ENCODE data around the gene PPIF. TPM values are rescaled to one million over a fixed set of nuclear protein-coding genes. Genes with fewer than 3 reads are reported as not detected.

Gene PPIF
- 214 TPM for polyA plus RNA-seq (2012; ENCODE audit: insufficient read length, low read depth)

DNA sequence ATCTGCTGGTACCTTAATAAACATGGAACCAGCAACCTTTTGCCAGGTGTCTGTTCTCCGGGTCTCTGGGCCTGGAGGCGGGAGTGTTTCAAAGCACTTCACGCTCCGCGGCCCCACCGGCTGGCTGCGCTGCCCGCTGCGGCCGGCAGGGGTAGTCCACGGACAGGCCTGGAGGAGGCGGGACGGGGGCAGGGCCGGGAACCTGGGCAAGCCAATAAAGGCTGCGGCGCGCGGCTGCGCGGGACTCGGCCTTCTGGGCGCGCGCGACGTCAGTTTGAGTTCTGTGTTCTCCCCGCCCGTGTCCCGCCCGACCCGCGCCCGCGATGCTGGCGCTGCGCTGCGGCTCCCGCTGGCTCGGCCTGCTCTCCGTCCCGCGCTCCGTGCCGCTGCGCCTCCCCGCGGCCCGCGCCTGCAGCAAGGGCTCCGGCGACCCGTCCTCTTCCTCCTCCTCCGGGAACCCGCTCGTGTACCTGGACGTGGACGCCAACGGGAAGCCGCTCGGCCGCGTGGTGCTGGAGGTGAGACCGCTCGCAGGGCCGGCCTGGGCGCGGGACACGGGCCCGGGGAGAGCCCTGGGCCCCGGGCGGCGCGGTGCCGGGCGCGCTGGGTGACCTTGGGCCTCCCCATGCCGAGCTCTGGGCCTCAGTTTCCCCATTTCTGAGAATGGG, at the start of gene PPIF:
PPIF (plus strand) TSS at position 244 of the 668 bp plus-strand sequence; CDS start at position 324, 80 bp downstream.
- peak; percentile 80 for TF ChIP-seq TAF1 (IDR thresholded peaks at IDR 0.05; ENCODE audit: borderline replicate concordance, insufficient read depth, low read length)
- peak; percentile 80 for TF ChIP-seq POLR2AphosphoS5 (IDR thresholded peaks at IDR 0.05; ENCODE audit: low read depth, low read length)
- no peak for TF ChIP-seq SIN3A (IDR thresholded peaks at IDR 0.05; ENCODE audit: borderline replicate concordance, insufficient read depth, low read length)
- 0 out of 4 replicates have a peak, but pooled peaks of 1 of the 2 experiments have one; percentile 6 for TF ChIP-seq REST (IDR thresholded peaks at IDR 0.05; ENCODE audit: insufficient read depth in 1 of 2, low read depth in 2 of 2, low read length in 2 of 2)
- TF ChIP-seq FOXP2 (optimal IDR thresholded peaks at IDR 0.05; ENCODE audit: borderline replicate concordance, extremely low read depth, extremely low read length, insufficient read depth), result no peak

DNA sequence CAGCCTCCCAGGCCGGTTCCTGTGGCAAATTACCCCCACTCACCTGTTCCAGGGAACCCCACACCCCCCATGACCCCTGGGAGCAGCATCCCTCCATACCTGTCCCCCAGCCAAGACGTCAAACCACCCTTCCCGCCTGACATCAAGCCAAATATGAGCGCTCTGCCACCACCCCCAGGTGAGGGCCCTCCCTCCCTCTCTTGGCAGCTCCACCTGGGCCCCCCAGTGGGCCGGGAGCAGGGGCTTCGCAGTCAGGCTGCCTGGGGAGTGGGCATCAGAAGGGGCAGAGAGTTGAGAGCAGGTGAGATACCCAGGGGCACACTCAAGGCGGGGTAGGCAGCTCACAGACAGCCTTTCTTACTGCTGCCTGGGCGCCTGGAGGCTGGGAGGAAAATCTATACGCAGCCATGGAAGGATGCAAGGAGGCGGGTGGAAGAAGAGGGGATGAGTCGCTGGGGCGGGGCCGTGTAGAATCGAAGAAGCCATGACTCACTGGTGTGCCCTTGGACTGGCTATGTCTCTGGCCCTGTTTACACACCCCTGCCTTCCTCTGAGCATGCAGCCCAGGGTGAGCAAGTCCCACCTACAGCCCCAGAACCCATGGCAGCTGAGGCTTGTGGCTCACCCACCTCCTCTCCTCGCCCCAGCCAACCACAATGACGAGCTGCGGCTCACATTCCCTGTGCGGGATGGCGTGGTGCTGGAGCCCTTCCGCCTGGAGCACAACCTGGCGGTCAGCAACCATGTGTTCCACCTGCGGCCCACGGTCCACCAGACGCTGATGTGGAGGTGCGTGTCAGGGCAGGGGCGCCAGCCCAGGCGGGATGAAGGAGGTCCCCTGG, 48.6 kb upstream of the PPIF start:
- TF ChIP-seq SIN3A (IDR thresholded peaks at IDR 0.05; ENCODE audit: borderline replicate concordance, insufficient read depth, low read length) (no peak), REST (IDR thresholded peaks at IDR 0.05; ENCODE audit: insufficient read depth in 1 of 2, low read depth in 2 of 2, low read length in 2 of 2) (no peak), FOXP2 (optimal IDR thresholded peaks at IDR 0.05; ENCODE audit: borderline replicate concordance, extremely low read depth, extremely low read length, insufficient read depth) (peak; percentile 53), TAF1 (IDR thresholded peaks at IDR 0.05; ENCODE audit: borderline replicate concordance, insufficient read depth, low read length) (no peak), POLR2AphosphoS5 (IDR thresholded peaks at IDR 0.05; ENCODE audit: low read depth, low read length) (no peak)

DNA sequence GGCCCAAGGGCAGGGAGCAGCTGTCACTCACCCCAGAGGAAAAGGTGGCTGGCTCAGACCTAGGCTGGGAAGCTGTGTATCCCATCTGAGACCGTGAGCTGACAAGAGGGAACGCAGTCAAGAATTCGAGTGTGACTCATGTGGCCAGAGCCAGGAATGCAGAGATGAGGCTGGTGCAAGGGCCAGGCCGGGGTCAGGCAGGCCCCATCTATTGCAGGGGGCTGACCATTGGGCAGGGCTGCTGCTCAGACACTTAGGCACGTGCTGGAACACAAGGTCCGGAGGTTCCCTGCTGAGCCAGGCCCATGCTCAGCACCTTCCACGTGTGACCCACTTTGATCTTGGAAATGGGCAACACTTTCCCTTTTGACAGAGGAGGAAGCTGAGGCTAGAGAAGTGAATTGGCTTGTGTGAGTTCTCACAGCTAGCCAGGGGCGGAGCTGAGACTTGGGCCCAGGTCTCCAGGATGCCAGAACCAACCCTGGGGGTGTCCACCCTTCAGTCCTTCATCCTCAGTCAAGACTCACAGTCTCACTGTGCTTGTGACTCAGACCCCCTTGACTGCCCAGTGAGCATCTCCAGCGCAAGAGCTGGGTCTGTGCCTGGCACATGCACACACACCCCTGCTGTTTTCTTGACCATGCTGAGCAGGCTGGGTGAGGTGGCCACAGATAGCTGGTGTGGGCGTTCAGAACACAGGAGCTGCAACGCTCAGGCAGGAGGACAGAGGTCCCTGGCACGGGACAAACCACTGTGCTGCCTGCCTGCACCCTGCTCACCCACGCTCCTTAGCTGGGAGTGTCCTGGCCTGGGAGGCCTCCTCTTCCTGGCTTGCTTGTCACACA, 47.6 kb upstream of the PPIF start:
- no peak for TF ChIP-seq TAF1 (IDR thresholded peaks at IDR 0.05; ENCODE audit: borderline replicate concordance, insufficient read depth, low read length)

DNA sequence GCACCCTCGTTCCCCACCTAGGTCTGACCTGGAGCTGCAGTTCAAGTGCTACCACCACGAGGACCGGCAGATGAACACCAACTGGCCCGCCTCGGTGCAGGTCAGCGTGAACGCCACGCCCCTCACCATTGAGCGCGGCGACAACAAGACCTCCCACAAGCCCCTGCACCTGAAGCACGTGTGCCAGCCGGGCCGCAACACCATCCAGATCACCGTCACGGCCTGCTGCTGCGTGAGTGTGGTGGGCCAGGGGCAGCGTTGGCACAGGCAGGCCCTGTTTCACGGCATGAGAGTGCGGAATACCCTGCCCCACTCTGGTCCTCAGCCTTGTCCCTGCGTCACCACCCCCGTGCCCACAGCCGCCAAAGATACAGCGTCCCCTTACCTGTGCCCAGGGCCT, 46.6 kb upstream of the PPIF start:
- TF ChIP-seq FOXP2 (optimal IDR thresholded peaks at IDR 0.05; ENCODE audit: borderline replicate concordance, extremely low read depth, extremely low read length, insufficient read depth) (no peak), POLR2AphosphoS5 (IDR thresholded peaks at IDR 0.05; ENCODE audit: low read depth, low read length) (no peak), TAF1 (IDR thresholded peaks at IDR 0.05; ENCODE audit: borderline replicate concordance, insufficient read depth, low read length) (no peak), SIN3A (IDR thresholded peaks at IDR 0.05; ENCODE audit: borderline replicate concordance, insufficient read depth, low read length) (no peak), REST (IDR thresholded peaks at IDR 0.05; ENCODE audit: insufficient read depth in 1 of 2, low read depth in 2 of 2, low read length in 2 of 2) (no peak)
